Mesenchymal stem cell (in vitro differentiated cells and primary cell): Measurements from ENCODE around the gene USH2A.

Experiments used
- DNase-seq: peaks from one replicate; pipeline ENCODE4 v3.0.0-alpha.2; 2013
- H2AFZ ChIP-seq: one replicate; pipeline ENCODE4 v1.6.1; 2013; ENCODE audit warnings: low read depth, mild to moderate bottlenecking, control low read depth, inconsistent platforms, low read length, moderate library complexity
- H2AK5ac ChIP-seq: 2 replicates; pipeline ENCODE4 v1.6.1; 2013; ENCODE audit warnings: low read length, moderate library complexity, mild to moderate bottlenecking, inconsistent platforms; ENCODE audit not compliant: severe bottlenecking
- H2BK120ac ChIP-seq: one replicate; pipeline ENCODE4 v1.6.1; 2013; ENCODE audit warnings: low read depth, mild to moderate bottlenecking, inconsistent platforms, low read length, moderate library complexity
- H2BK12ac ChIP-seq, 2 experiments: one replicate each; pipeline ENCODE4 v1.6.1; 2013; ENCODE audit warnings: inconsistent platforms in 2 of 2, low read length in 2 of 2, mild to moderate bottlenecking in 2 of 2, moderate library complexity in 2 of 2, control low read depth in 1 of 2
- H2BK15ac ChIP-seq: one replicate; pipeline ENCODE4 v1.6.1; 2013; ENCODE audit warnings: mild to moderate bottlenecking, low read depth, inconsistent platforms; ENCODE audit not compliant: poor library complexity, severe bottlenecking
- H2BK5ac ChIP-seq: 2 replicates; pipeline ENCODE4 v1.6.1; 2013; ENCODE audit warnings: low read depth, mild to moderate bottlenecking, low read length, control low read depth, inconsistent platforms; ENCODE audit not compliant: poor library complexity, severe bottlenecking
- H3K14ac ChIP-seq, 2 experiments: one replicate each; pipeline ENCODE4 v1.6.1; 2013; ENCODE audit warnings: inconsistent platforms in 2 of 2, low read length in 2 of 2, control low read depth in 1 of 2, mild to moderate bottlenecking in 1 of 2, moderate library complexity in 1 of 2
- H3K18ac ChIP-seq, 2 experiments: one replicate each; pipeline ENCODE4 v1.6.1; 2013; ENCODE audit warnings: inconsistent platforms in 2 of 2, low read length in 2 of 2, control low read depth in 1 of 2, low read depth in 1 of 2, mild to moderate bottlenecking in 1 of 2
- H3K23ac ChIP-seq, 2 experiments: one replicate each; pipeline ENCODE4 v1.6.1; 2013; ENCODE audit warnings: inconsistent platforms in 2 of 2, low read length in 2 of 2, mild to moderate bottlenecking in 2 of 2, moderate library complexity in 2 of 2, control low read depth in 1 of 2
- H3K27ac ChIP-seq: 2 replicates; pipeline ENCODE4 v1.5.1; 2013; ENCODE audit warnings: mild to moderate bottlenecking, moderate library complexity, low read length, control low read depth, inconsistent platforms; ENCODE audit not compliant: poor library complexity, severe bottlenecking
- H3K27me3 ChIP-seq, 2 experiments: 2 replicates each; pipeline versions ENCODE4 v1.6.1 to v1.7.0; 2013; ENCODE audit warnings: low read length in 2 of 2, mild to moderate bottlenecking in 2 of 2, moderate library complexity in 2 of 2, control low read depth in 1 of 2, inconsistent platforms in 1 of 2; ENCODE audit not compliant: control insufficient read depth in 1 of 2, insufficient read depth in 1 of 2
- H3K36me3 ChIP-seq, 2 experiments: 2 replicates each; pipeline versions ENCODE4 v1.6.1 to v1.7.0; 2013; ENCODE audit warnings: low read length in 2 of 2, control low read depth in 1 of 2, inconsistent platforms in 1 of 2, low read depth in 1 of 2, mild to moderate bottlenecking in 1 of 2; ENCODE audit not compliant: insufficient read depth in 2 of 2, control insufficient read depth in 1 of 2
- H3K4ac ChIP-seq, 2 experiments: one replicate each; pipeline ENCODE4 v1.6.1; 2013; ENCODE audit warnings: inconsistent platforms in 2 of 2, low read length in 2 of 2, mild to moderate bottlenecking in 2 of 2, moderate library complexity in 2 of 2, control low read depth in 1 of 2, low read depth in 1 of 2
- H3K4me1 ChIP-seq: 2 replicates; pipeline ENCODE4 v1.6.1; 2013; ENCODE audit warnings: low read depth, low read length, control low read depth; ENCODE audit not compliant: control insufficient read depth, insufficient read depth
- H3K4me2 ChIP-seq: 2 replicates; pipeline ENCODE4 v1.6.1; 2013; ENCODE audit warnings: low read length, mild to moderate bottlenecking, inconsistent platforms; ENCODE audit not compliant: poor library complexity, severe bottlenecking
- H3K4me3 ChIP-seq, 2 experiments: 2 replicates each; pipeline versions ENCODE4 v1.5.1 to v1.7.0; 2013; ENCODE audit warnings: low read length in 2 of 2, mild to moderate bottlenecking in 2 of 2, control low read depth in 1 of 2, low read depth in 1 of 2; ENCODE audit not compliant: insufficient read depth in 1 of 2
- H3K79me1 ChIP-seq: replicated peaks from 2 replicates; pipeline ENCODE4 v1.6.1; 2013; ENCODE audit warnings: mild to moderate bottlenecking, control low read depth, low read length, inconsistent platforms; ENCODE audit not compliant: poor library complexity, severe bottlenecking
- H3K9ac ChIP-seq: 2 replicates; pipeline ENCODE4 v1.7.0; 2013; ENCODE audit warnings: mild to moderate bottlenecking, low read length, moderate library complexity
- H3K9me3 ChIP-seq: 2 replicates; pipeline ENCODE4 v1.7.0; 2013; ENCODE audit warnings: mild to moderate bottlenecking, low read length; ENCODE audit not compliant: control insufficient read depth
- H4K8ac ChIP-seq: one replicate; pipeline ENCODE4 v1.6.1; 2013; ENCODE audit warnings: inconsistent platforms, mild to moderate bottlenecking, low read length, moderate library complexity
- H4K91ac ChIP-seq: one replicate; pipeline ENCODE4 v1.6.1; 2013; ENCODE audit warnings: mild to moderate bottlenecking, low read length, inconsistent platforms
- WGBS: methylation state at CpG from one replicate; pipeline ENCODE4 v1.1.7; 2013; ENCODE audit warnings: mixed read lengths; 5-methylcytosine and 5-hydroxymethylcytosine counted together

The USH2A gene

DNA sequence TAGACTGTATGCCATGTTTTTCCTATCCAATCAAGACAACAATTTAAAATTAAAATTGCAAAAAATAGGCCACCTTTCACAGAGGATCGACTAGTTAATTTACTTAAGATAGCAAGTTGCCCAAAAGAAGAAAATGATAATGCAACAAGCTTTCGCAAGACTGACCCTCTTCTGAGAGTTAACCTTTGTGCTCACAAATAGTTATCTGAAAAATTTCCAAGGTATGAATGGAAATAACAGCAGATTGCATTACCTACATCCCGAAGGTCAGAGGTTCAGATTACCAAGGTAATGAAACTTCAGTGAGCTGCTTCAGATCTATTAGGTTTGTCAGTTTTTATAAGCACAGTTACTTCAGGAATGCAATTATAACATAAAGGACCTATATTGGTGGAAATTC lies 558.2 kb downstream of the USH2A start:
- no peak overlapping the region for H2AK5ac ChIP-seq
- WGBS: 89% methylated on average over 3 of the region's 3 CpGs

DNA sequence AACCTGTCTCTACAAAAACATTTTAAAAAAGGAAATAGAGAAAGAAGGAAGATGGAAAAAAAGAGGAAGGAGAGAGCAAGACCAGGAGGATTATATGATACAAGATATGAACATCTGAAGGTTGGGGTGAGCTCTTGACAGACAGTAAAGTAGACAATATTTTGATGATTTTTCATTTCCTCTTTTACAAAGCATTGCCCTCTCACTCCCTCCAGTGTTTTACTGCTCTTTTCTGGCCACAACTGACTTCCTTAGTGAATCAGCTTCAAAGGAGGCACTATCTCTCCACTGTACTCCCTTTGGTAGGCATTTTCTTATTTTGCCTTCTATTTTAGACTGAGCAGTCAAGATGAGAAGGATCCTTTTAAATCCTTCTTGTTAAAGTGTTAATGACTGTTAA lies 559.5 kb downstream of the USH2A start:
- Histone ChIP-seq H2BK5ac (no peak overlapping the region), H3K9ac (no peak overlapping the region), H3K23ac (no peak overlapping the region), H3K18ac (no peak overlapping the region), H3K36me3 (no peaks in the 10 kb centered on the region), H3K14ac (no peak overlapping the region), H3K4ac (no peak overlapping the region), H4K91ac (no peak overlapping the region), H2BK12ac (no peak overlapping the region), H2BK120ac (no peak overlapping the region), H3K27ac (no peak overlapping the region), H3K79me1 (no peaks in the 10 kb centered on the region), H3K4me1 (no peaks in the 10 kb centered on the region), H4K8ac (no peak overlapping the region), H2AFZ (no peak overlapping the region), H3K4me3 (no peak overlapping the region), H2BK15ac (no peak overlapping the region), H3K4me2 (no peak overlapping the region), H3K9me3 (no peaks in the 10 kb centered on the region), H2AK5ac (no peak overlapping the region), H3K27me3 (no peaks in the 10 kb centered on the region)
- DNase-seq: no peak

More for the DNA sequence above, 558.2 kb downstream of the USH2A start:
- H3K9me3 ChIP-seq: no peaks in the 10 kb centered on the region
- no peak overlapping the region for H3K18ac ChIP-seq
- H2BK5ac ChIP-seq: no peak overlapping the region
- H4K8ac ChIP-seq: no peak overlapping the region
- no peak overlapping the region for H2BK15ac ChIP-seq
- H3K14ac ChIP-seq: no peak overlapping the region
- no peak overlapping the region for H2BK120ac ChIP-seq
- H3K23ac ChIP-seq: no peak overlapping the region
- no peak overlapping the region for H3K4me2 ChIP-seq
- H2AFZ ChIP-seq: no peak overlapping the region
- DNase-seq: no peak
- no peak overlapping the region for H3K4ac ChIP-seq
- no peaks in the 10 kb centered on the region for H3K4me1 ChIP-seq
- no peak overlapping the region for H2BK12ac ChIP-seq
- no peaks in the 10 kb centered on the region for H3K27me3 ChIP-seq
- H3K27ac ChIP-seq: no peak overlapping the region
- no peaks in the 10 kb centered on the region for H3K36me3 ChIP-seq
- no peak overlapping the region for H3K9ac ChIP-seq
- no peak overlapping the region for H3K4me3 ChIP-seq
- no peaks in the 10 kb centered on the region for H3K79me1 ChIP-seq
- no peak overlapping the region for H4K91ac ChIP-seq

DNA sequence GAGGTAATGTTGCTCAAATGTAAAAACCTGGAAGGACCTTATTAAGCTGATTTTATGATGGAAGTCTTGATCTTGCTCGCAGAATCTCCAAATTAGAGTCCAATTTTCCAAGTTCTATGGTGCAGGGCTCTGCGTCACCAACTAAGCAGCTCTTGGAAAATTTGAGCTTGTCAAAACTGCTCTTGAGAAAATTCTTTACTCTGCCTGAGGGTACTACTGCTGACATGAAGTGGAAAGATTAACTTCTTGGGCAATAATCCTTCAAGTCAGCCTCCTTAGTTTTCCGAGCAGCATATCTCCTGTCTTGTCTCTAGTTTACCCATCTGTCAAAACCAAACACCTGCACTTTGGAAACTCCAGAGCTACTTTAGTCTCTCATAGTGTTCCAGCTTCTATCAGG lies 562.4 kb downstream of the USH2A start:
- no peaks in the 10 kb centered on the region for H3K27me3 ChIP-seq
- H2BK15ac ChIP-seq: no peak overlapping the region
- no peak overlapping the region for H2AFZ ChIP-seq
- H3K4me2 ChIP-seq: no peak overlapping the region
- peaks cover under 1% of the 10 kb centered on the region for H3K9me3 ChIP-seq
- H2AK5ac ChIP-seq: no peak overlapping the region
- no peak overlapping the region for H3K4ac ChIP-seq
- no peak overlapping the region for H2BK5ac ChIP-seq
- no peak overlapping the region for H3K4me3 ChIP-seq
- no peak overlapping the region for H3K18ac ChIP-seq
- H3K14ac ChIP-seq: no peak overlapping the region
- no peak overlapping the region for H4K8ac ChIP-seq
- H2BK120ac ChIP-seq: no peak overlapping the region
- no peaks in the 10 kb centered on the region for H3K4me1 ChIP-seq
- H3K9ac ChIP-seq: no peak overlapping the region
- DNase-seq: no peak
- WGBS: 99% methylated on average over 3 of the region's 3 CpGs
- H3K79me1 ChIP-seq: no peaks in the 10 kb centered on the region
- H4K91ac ChIP-seq: no peak overlapping the region
- no peak overlapping the region for H3K27ac ChIP-seq
- no peak overlapping the region for H2BK12ac ChIP-seq
- H3K36me3 ChIP-seq: no peaks in the 10 kb centered on the region
- H3K23ac ChIP-seq: no peak overlapping the region

DNA sequence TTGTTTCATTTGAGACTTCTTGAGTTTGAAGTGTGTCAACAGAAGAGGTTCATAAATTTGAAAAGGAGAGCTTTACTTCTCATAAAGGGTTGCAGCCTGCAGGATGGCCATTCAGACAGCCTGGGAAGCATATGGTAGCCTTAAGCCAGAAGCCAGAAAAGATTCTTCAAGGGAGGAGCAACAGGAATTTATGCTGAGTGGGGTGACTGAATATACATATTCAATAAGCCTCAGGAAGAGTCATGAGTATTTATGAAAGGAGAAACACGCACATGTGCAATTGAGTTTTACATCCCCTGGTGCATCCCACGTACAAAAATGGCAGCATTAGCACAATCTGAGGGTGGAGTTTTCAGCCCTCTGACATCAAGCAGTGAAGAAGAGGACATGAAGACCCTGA lies 565.9 kb downstream of the USH2A start:
- DNase-seq: no peak
- H3K4me1 ChIP-seq: no peaks in the 10 kb centered on the region
- no peak overlapping the region for H3K14ac ChIP-seq
- no peak overlapping the region for H3K23ac ChIP-seq
- no peak overlapping the region for H2BK120ac ChIP-seq
- H3K4me3 ChIP-seq: no peak overlapping the region
- H3K18ac ChIP-seq: no peak overlapping the region
- H3K36me3 ChIP-seq: no peaks in the 10 kb centered on the region
- H2AFZ ChIP-seq: no peak overlapping the region
- H3K79me1 ChIP-seq: no peaks in the 10 kb centered on the region
- H4K91ac ChIP-seq: no peak overlapping the region
- no peak overlapping the region for H2BK15ac ChIP-seq
- no peak overlapping the region for H3K4me2 ChIP-seq
- no peak overlapping the region for H3K27ac ChIP-seq
- H3K9me3 ChIP-seq: peaks cover 22% of the 10 kb centered on the region
- no peak overlapping the region for H2BK12ac ChIP-seq
- H3K4ac ChIP-seq: no peak overlapping the region
- 81% methylated on average over 2 of the region's 2 CpGs for WGBS
- no peak overlapping the region for H3K9ac ChIP-seq
- no peak overlapping the region for H2AK5ac ChIP-seq
- H3K27me3 ChIP-seq: no peaks in the 10 kb centered on the region
- no peak overlapping the region for H4K8ac ChIP-seq
- no peak overlapping the region for H2BK5ac ChIP-seq
